Mesenteric fat pad (tissue), 1 donor: ENCODE results near the gene LTV1. TPM values are rescaled to one million over a fixed set of nuclear protein-coding genes. Genes with fewer than 3 reads are reported as not detected.
"Not testable (repeated sequence)": the region's sequence is repeated elsewhere in the genome, so short reads cannot be mapped to it uniquely, and the experiment has no call there.

Experiments used
- DNase-seq: peaks from one replicate; pipeline ENCODE4 v3.0.0-alpha.2; 2020; ENCODE audit warnings: low spot score
- total RNA-seq: library from RNA; stranded (reverse); fragmentation: NEBNext Ultra II Directional; extraction: Animal tissue kit (Norgen Biotek cat#: 25700); gene quantifications from one replicate; pipeline ENCODE4 v1.2.1, GENCODE V29; 2021
- donor health status: DM: yes; HTN: yes; CAD: no.

The LTV1 gene
- total RNA-seq, 1 donor from 2014 or later, result 31.4 TPM

DNA sequence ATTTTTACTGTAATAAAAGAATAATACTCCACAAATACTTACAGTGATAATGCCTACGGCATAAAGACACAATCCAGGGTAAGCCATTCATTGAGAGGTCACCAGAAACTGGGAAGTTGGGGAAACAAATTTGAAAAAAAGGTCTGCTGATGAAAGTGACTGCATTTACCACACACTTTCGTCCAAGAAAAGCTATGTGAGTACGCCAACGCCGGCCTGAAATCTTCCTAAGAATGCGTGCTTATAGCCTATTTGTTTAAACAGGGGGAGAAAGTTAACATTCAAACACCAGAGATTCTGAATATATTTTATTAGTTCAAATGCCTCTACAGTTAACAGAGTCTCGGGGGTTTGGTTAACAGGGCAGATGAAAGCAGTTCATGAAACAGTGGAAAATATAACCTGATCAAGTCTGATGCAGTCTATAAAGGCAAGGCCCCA is 657 bp upstream of the LTV1 start:
- no peak for DNase-seq

DNA sequence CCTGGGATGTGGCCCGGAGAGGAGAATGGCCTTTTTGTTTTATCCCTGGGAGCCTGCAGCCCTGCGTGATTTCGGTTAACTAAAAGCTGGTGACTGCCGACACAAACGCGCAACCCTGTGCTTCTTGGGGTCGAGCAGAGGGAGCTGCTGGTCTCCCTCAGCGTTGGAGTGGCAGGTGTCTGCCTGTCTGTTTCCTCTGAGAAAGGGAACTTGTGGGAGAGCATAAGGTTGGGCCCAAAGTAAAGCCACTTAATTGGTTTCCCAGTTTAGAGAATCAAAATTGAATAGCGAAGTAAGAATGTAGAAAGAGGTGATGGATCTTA is 500 bp downstream of the LTV1 start:
- DNase-seq, result no peak

GRCh38 chr6:143844006-143844405 is 868 bp downstream of the LTV1 start:
- DNase-seq, result no peak

- DNase-seq, result no peak
Observed at GRCh38 chr6:143845033-143845432, 1.9 kb downstream of the LTV1 start.

- not testable (repeated sequence) for DNase-seq
Observed at GRCh38 chr6:143851706-143852105, 8.6 kb downstream of the LTV1 start.

- not testable (repeated sequence) for DNase-seq
Observed at GRCh38 chr6:143855057-143855456, 11.9 kb downstream of the LTV1 start.

- DNase-seq, result not testable (repeated sequence)
Observed at GRCh38 chr6:143856762-143857161, 13.6 kb downstream of the LTV1 start.

DNA sequence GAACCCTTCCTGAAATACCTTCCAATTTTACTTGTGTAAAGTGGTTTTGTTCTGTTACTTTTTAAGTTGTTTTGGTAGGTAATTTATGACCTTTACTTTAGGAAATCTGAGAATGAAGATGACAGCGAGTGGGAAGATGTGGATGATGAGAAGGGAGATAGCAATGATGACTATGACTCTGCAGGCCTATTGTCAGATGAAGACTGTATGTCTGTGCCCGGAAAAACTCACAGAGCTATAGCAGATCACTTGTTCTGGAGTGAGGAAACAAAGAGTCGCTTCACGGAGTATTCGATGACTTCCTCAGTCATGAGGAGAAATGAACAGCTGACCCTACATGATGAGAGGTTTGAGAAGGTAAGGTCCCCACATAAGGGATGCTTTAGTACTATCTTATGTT is 14.5 kb downstream of the LTV1 start:
- no peak for DNase-seq

DNA sequence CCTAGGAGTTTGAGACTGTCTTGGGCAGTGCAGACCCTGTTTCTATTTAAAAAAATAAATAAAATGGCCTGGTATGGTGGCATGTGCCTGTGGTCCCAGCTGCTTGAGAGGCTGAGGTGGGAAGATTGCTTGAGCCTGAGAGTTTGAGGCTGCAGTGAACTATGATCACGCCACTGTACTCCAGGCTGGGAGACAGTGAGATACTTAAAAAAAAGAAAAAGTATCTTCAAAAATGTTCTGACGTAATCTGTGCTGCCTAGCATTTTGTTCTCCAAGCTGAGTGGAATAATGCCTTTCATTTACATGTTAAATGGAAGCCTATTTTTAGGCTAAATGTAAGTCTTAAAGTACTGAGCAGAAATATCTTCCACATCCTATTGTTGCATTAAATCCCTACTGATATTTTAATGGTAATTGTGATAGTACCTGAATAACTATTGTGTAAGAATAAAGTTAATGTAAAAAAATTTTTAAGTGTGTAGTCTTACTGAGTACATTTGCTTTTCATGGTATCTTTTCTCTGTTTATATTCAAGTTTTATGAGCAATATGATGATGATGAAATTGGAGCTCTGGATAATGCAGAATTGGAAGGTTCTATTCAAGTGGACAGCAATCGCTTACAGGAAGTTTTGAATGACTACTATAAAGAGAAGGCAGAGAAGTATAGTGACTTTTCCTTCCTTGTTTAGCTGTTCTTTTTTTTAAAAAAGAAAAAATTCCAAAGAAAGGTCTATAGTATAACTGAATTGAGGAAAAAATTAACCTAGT is 16.9 kb downstream of the LTV1 start:
- no peak for DNase-seq

- no peak for DNase-seq
Observed at GRCh38 chr6:143863771-143864170, 20.6 kb downstream of the LTV1 start.

DNA sequence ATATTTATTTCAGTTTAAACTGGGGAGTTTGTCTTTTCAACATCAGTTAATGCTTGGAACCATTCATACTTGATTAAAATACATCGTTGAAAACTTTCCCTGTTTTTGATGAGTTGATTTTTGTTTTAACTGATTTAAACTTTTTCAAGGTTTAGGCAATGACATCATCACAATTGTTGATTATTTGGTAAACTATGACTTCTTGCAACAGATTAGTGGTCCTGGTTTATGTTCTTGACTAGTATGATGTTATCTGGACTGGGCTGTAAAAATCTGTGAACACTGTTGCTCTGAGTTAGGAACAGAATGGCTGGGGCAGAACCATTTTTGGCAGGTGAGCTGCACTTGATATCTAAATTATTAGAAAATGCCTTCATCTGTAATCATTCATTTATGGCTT is 21.1 kb downstream of the LTV1 start, which contains the start of gene ZC2HC1B:
Gene ZC2HC1B (plus strand): TSS at position 241 of the 400 bp plus-strand sequence. CDS start 66 bp downstream, at position 307.
- no peak for DNase-seq

DNA sequence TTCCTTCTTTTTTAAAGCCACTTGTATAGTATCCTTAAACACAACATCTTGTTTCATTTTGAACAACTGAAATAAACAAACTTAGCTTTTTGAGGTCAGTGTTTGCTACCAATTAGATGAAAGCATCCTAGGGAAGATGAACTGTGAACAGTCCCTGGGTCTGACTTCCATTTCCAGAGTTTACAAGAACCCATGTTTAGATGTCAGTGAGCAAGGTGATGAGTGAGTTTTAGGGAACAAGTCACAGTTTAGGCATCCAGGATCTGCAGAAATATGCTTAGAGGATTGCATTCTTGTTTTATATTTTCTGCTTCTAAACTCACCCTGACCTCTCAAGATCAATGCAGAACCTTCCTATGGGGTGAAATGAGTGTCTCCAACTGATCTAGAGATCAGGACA is 24.1 kb downstream of the LTV1 start:
- no peak for DNase-seq

DNA sequence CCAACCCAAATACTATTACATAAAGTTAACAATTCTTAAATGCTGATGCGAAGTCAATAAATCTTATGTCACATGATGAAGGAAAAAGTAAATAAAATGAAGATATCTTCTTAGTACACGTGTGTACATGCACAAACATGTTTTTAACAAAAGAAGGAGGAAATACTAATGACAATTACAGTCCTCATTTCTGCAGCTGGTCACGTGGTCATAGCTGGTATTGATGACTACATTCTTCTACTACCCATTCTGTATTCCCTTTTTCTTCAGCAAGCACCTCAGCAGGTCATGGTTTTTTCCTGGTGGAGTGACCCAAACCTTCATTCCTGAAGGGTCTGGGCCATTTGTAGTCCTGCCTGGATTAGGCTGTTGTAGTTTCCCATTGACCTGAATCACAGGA is 25.7 kb downstream of the LTV1 start:
- not testable (repeated sequence) for DNase-seq

GRCh38 chr6:143871202-143871730 is 28.1 kb downstream of the LTV1 start:
- DNase-seq, result not testable (repeated sequence)

GRCh38 chr6:143872201-143872600 is 29.1 kb downstream of the LTV1 start:
- no peak for DNase-seq

- not testable (repeated sequence) for DNase-seq
Observed at GRCh38 chr6:143873600-143873999, 30.5 kb downstream of the LTV1 start.

- not testable (repeated sequence) for DNase-seq
Observed at GRCh38 chr6:143874503-143874902, 31.4 kb downstream of the LTV1 start.

- DNase-seq, result no peak
Observed at GRCh38 chr6:143877584-143878271, 34.6 kb downstream of the LTV1 start.

DNA sequence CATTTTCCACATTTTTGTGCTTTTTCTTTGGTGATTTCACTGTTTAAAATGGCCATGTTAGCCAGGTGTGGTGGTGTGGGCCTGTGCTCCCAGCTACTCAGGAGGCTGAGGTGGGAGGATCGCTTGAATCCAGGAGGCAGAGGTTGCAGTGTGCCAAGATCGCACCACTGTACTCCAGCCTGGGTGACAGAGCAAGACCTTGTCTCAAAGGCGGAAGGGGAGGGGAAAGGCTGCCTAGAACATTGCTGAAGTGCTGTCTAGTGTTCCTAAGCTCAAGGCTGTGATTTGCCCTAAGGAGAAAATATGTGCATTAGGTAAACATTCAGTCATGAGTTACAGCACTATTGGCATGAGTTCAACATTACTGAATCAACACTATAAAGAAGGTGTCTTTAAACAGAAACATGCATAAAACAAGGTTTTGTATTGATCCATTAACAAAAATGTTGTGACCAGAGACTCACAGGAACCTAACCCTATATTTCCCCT is 35.2 kb downstream of the LTV1 start:
- no peak for DNase-seq

DNA sequence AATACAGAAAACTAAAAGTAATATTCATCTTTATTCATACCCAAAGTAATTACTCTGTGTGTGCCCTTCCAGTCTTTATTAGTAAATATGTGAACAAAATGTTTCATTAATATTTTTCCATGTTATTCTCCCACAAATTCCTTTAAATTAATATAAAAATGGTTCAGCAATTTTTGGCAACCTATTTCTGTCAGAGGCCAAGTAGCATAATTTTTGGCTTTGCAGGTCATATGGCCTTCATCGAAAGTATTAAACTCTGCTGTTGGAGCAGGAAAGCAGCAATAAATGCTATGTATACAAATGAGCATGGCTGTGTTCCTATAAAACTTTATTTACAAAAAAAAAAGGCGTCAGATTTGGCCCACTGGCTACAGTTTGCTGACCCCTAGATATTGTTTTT is 37.3 kb downstream of the LTV1 start:
- no peak for DNase-seq

DNA sequence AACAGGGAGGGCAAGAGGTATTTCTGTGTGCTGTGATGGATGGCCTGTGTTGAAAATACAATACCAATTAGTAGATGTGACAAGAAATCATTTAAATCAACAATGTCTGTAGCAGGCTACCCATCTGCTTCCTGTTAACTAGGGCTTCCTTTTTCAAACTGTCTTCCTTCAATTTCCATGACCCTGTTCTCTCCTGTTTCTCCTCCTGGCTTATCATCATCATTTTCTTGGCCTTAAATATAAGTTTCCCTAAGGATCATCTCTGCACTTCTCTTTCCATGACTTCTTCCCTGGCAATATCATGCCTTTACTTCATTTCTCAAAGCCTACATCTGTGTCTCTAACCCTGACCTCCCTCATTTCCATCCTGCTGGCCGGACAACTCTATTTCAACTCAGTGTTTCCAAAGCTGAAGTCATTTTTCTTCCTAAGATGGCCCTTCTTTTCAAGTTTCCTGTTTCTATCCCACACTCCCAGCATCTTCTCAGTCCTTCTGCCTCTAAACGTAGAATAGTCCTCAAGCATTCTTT is 39.3 kb downstream of the LTV1 start:
- no peak for DNase-seq
